Caco-2 (cell line): ENCODE data around the gene OR5AC2. TPM values are rescaled to one million over a fixed set of nuclear protein-coding genes. Genes with fewer than 3 reads are reported as not detected.

Experiments used
- BruUV-seq: library from RNA; stranded (reverse); fragments of 400-500 nt; replicated peaks from 2 replicates; lab custom pipeline; 2021; lab: Mats Ljungman, UMichigan
- CTCF ChIA-PET: fragments of 300-600 bp; sonication (Branson Sonifier 250); formaldehyde crosslinking; loops from one replicate; lab custom pipeline; 2022; ENCODE audit warnings: antibody characterized with exemption; lab: Charles Lee
- POLR2A ChIA-PET: fragments of 300-600 bp; sonication (Branson Sonifier 250); formaldehyde crosslinking; loops from one replicate; lab custom pipeline; 2022; ENCODE audit warnings: antibody characterized with exemption; lab: Charles Lee
- DNase-seq, 2 experiments: peaks; one replicate each; pipeline versions ENCODE4 v3.0.0 to v3.0.0-alpha.2; 2020 to 2022
- H3K27me3 ChIP-seq: replicated peaks from 2 replicates; pipeline ENCODE4 v1.6.0; 2011; ENCODE audit warnings: low read length; ENCODE audit not compliant: control insufficient read depth, insufficient read depth
- H3K36me3 ChIP-seq: 2 replicates; pipeline ENCODE4 v1.5.1; 2011; ENCODE audit warnings: low read length; ENCODE audit not compliant: control insufficient read depth, insufficient read depth
- H3K4me1 ChIP-seq: fragments of 250-450 bp; sonication (Bioruptor Pico); 2 replicates; pipeline ENCODE4 v1.5.1; 2020; ENCODE audit warnings: mild to moderate bottlenecking
- H3K4me3 ChIP-seq: 2 replicates; pipeline ENCODE4 v1.5.1; 2011; ENCODE audit warnings: low read depth, mild to moderate bottlenecking, control low read depth, low read length
- H3K9me3 ChIP-seq: fragments of 250-450 bp; sonication (Bioruptor Pico); 2 replicates; pipeline ENCODE4 v1.5.1; 2020; ENCODE audit warnings: mild to moderate bottlenecking, moderate library complexity
- H3K27ac Mint-ChIP-seq: one replicate; pipeline ENCODE4 v1.8.0; 2022; ENCODE audit warnings: mixed read lengths; ENCODE audit not compliant: unreplicated experiment
- H3K27me3 Mint-ChIP-seq: one replicate; pipeline ENCODE4 v1.8.0; 2022; ENCODE audit warnings: mixed read lengths; ENCODE audit not compliant: insufficient read depth, unreplicated experiment
- H3K36me3 Mint-ChIP-seq: one replicate; pipeline ENCODE4 v1.8.0; 2022; ENCODE audit warnings: mild to moderate bottlenecking, mixed read lengths; ENCODE audit not compliant: insufficient read depth, unreplicated experiment
- H3K4me1 Mint-ChIP-seq: one replicate; pipeline ENCODE4 v1.8.0; 2022; ENCODE audit warnings: low read depth, mixed read lengths; ENCODE audit not compliant: unreplicated experiment
- H3K4me3 Mint-ChIP-seq: one replicate; pipeline ENCODE4 v1.8.0; 2022; ENCODE audit warnings: mild to moderate bottlenecking, moderate library complexity, mixed read lengths; ENCODE audit not compliant: unreplicated experiment
- H3K9me3 Mint-ChIP-seq: one replicate; pipeline ENCODE4 v1.8.0; 2022; ENCODE audit warnings: mixed read lengths; ENCODE audit not compliant: unreplicated experiment
- CTCF ChIP-seq, 2 experiments: fragments of 200-600 bp in 1 of 2; IDR thresholded peaks; 1 replicate in 1 of 2; 2 replicates in 1 of 2; pipeline versions ENCODE4 v1.5.1 to v1.8.0; 2011 to 2022; ENCODE audit warnings: antibody characterized with exemption in 1 of 2, control low read depth in 1 of 2, inconsistent platforms in 1 of 2, low read depth in 1 of 2, low read length in 1 of 2, mild to moderate bottlenecking in 1 of 2, moderate library complexity in 1 of 2; ENCODE audit not compliant: insufficient read depth in 1 of 2, severe bottlenecking in 1 of 2, unreplicated experiment in 1 of 2
- intact Hi-C: fragments of 100-400 bp; cut with micrococcal nuclease; formaldehyde crosslinking; loops from one replicate; pipeline ENCODE4 v1.10.0; 2022; ENCODE audit not compliant: unreplicated experiment
- total RNA-seq: library from RNA; stranded (reverse); gene quantifications from 2 replicates; pipeline ENCODE4 v1.2.3, GENCODE V29; 2022

The OR5AC2 gene
- total RNA-seq, 1 experiment from 2014 or later: not detected

DNA sequence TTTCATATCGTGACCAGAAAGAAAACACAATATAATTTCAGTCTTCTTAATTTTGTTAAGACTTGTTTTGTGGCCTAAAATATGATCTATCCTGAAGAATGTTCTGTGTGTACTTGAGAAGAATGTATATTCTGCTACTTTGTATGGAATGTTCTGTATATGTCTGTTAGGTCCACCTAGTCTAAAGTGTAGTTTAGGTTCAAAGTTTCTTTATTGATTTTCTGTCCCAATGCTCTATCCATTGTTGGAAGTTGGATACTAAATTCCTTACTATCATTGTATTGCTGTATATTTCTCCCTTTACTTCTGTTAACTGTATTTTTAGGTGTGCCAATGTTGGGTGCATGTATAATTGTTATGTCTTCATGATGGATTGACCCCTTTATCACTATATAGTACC lies 21.2 kb downstream of the OR5AC2 start:
- CTCF ChIA-PET: no interaction called here

DNA sequence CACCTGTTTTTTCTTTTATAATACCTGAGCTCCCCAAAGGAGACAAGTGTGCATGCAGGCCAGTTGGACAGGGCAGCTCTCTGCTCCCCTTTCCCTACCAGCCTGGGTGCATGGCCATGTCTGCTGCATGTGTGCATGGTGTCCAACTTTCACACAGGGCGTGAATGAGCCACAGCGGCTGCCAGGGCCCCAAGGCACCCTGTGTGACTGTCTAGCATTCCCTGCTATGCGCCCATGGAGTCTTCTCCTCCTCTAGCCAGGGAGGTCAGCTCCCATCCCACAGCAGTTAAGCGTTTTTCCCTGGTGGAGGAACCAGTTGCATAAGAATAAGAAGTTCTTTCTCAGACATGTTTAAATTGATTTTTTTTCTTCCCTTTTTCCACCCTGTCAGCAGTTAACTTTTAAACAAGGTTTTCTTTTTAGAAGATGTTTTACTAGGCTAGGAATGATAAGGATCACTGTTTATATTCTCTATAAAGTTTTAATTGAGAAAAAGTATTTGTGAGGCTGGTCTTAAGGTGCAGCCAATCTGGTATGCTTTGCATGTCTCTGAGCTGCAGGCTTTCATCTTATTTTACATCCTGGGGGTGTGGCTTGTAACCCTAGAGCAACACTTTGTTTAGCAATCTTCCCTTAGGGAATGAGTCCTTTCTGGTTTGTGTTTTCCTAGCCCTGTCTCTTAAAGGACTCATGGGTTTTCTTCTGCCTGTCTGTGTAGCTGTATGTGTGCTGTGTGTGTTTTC lies 23.0 kb downstream of the OR5AC2 start:
- Mint-ChIP-seq H3K4me3 (no peak overlapping the region), H3K36me3 (no peaks in the 10 kb centered on the region), H3K27me3 (no peaks in the 10 kb centered on the region), H3K4me1 (no peaks in the 10 kb centered on the region), H3K9me3 (peaks cover 46% of the 10 kb centered on the region), H3K27ac (no peak overlapping the region)
- no peaks in the 10 kb centered on the region for H3K27me3 ChIP-seq
- H3K4me1 ChIP-seq: no peaks in the 10 kb centered on the region
- H3K36me3 ChIP-seq: no peaks in the 10 kb centered on the region
- H3K4me3 ChIP-seq: no peak overlapping the region
- H3K9me3 ChIP-seq: no peaks in the 10 kb centered on the region
- ChIA-PET POLR2A (no interaction called here), CTCF (no interaction called here)
- BruUV-seq: no TSS peak
- DNase-seq: no peak
- TF ChIP-seq CTCF (IDR thresholded peaks at IDR 0.05; ENCODE audit: insufficient read depth in 1 of 2, low read depth in 1 of 2, low read length in 1 of 2, severe bottlenecking in 1 of 2, unreplicated experiment in 1 of 2): no peak
- intact Hi-C loops: no loop called here

More for the DNA sequence above, 21.2 kb downstream of the OR5AC2 start:
- H3K4me3 Mint-ChIP-seq: no peak overlapping the region
- no peaks in the 10 kb centered on the region for H3K9me3 ChIP-seq
- no peak overlapping the region for H3K27ac Mint-ChIP-seq
- no peak for DNase-seq
- no peaks in the 10 kb centered on the region for H3K27me3 ChIP-seq
- H3K9me3 Mint-ChIP-seq: peaks cover 33% of the 10 kb centered on the region
- no peaks in the 10 kb centered on the region for H3K36me3 ChIP-seq
- H3K4me1 Mint-ChIP-seq: no peaks in the 10 kb centered on the region
- no TSS peak for BruUV-seq
- POLR2A ChIA-PET: no interaction called here
- H3K36me3 Mint-ChIP-seq: no peaks in the 10 kb centered on the region
- TF ChIP-seq CTCF (IDR thresholded peaks at IDR 0.05; ENCODE audit: insufficient read depth in 1 of 2, low read depth in 1 of 2, low read length in 1 of 2, severe bottlenecking in 1 of 2, unreplicated experiment in 1 of 2): no peak
- no peak overlapping the region for H3K4me3 ChIP-seq
- no peaks in the 10 kb centered on the region for H3K4me1 ChIP-seq
- H3K27me3 Mint-ChIP-seq: no peaks in the 10 kb centered on the region
- intact Hi-C loops: no loop called here

- TF ChIP-seq CTCF (IDR thresholded peaks at IDR 0.05; ENCODE audit: insufficient read depth in 1 of 2, low read depth in 1 of 2, low read length in 1 of 2, severe bottlenecking in 1 of 2, unreplicated experiment in 1 of 2): no peak
- peaks cover 47% of the 10 kb centered on the region for H3K9me3 Mint-ChIP-seq
- no peaks in the 10 kb centered on the region for H3K36me3 ChIP-seq
- no peaks in the 10 kb centered on the region for H3K36me3 Mint-ChIP-seq
- ChIA-PET POLR2A (no interaction called here), CTCF (no interaction called here)
- no TSS peak for BruUV-seq
- intact Hi-C loops: no loop called here
- H3K4me1 ChIP-seq: no peaks in the 10 kb centered on the region
- no peak overlapping the region for H3K27ac Mint-ChIP-seq
- H3K27me3 Mint-ChIP-seq: no peaks in the 10 kb centered on the region
- no peak overlapping the region for H3K4me3 Mint-ChIP-seq
- no peak for DNase-seq
- H3K27me3 ChIP-seq: no peaks in the 10 kb centered on the region
- H3K9me3 ChIP-seq: no peaks in the 10 kb centered on the region
- H3K4me3 ChIP-seq: no peak overlapping the region
- H3K4me1 Mint-ChIP-seq: no peaks in the 10 kb centered on the region
Measured at GRCh38 chr3:98110550-98110908, 23.6 kb downstream of the OR5AC2 start.
